ENCODE results near the gene SLC25A42.

- TF ChIP-seq CTCF (IDR thresholded peaks at IDR 0.05; ENCODE audit: low read depth, low read length), result no peak
- no peak for TF ChIP-seq POLR2A (IDR thresholded peaks at IDR 0.05; ENCODE audit: extremely low read depth, insufficient read length)
- TF ChIP-seq MYC (IDR thresholded peaks at IDR 0.05; ENCODE audit: low read depth, low read length), result no peak
- TF ChIP-seq MAX (IDR thresholded peaks at IDR 0.05; ENCODE audit: low read depth, low read length), result no peak
Observed at GRCh38 chr19:19159534-19159933, 95.7 kb downstream of the SLC25A42 start.

Data from NB4 (cell line).